Transverse colon (tissue), 4 donors: ENCODE data around the gene KCNH1. TPM values are rescaled to one million over a fixed set of nuclear protein-coding genes. Genes with fewer than 3 reads are reported as not detected.

Experiments
- DNase-seq: peaks from one replicate; pipeline ENCODE4 v3.0.0-alpha.2; 2019
- H3K27ac ChIP-seq, 4 donors: fragments of 200-600 bp; sonication (generic); 2 replicates each; pipeline ENCODE4 v1.5.1; 2016 to 2018; ENCODE audit warnings: inconsistent platforms in 4 of 4
- H3K27me3 ChIP-seq: fragments of 200-600 bp; sonication (generic); 2 replicates; pipeline ENCODE4 v1.5.1; 2017; ENCODE audit warnings: inconsistent platforms
- H3K36me3 ChIP-seq, 4 donors: fragments of 200-600 bp; sonication (generic); 2 replicates each; pipeline ENCODE4 v1.5.1; 2017 to 2019; ENCODE audit warnings: inconsistent platforms in 4 of 4
- H3K4me1 ChIP-seq, 4 donors: fragments of 200-600 bp; sonication (generic); 2 replicates each; pipeline ENCODE4 v1.5.1; 2017 to 2020; ENCODE audit warnings: inconsistent platforms in 4 of 4
- H3K4me3 ChIP-seq, 4 donors: fragments of 200-600 bp; sonication (generic); 1 replicate in 1 of 4; 2 replicates in 3 of 4; pipeline versions ENCODE4 v1.5.1 to v1.6.1; 2017 to 2019; ENCODE audit warnings: inconsistent platforms in 4 of 4
- H3K9me3 ChIP-seq, 2 donors: fragments of 200-600 bp; sonication (generic); 2 replicates each; pipeline ENCODE4 v1.5.1; 2017 to 2019; ENCODE audit warnings: inconsistent platforms in 2 of 2
- EP300 ChIP-seq: sonication (generic); formaldehyde crosslinking; IDR thresholded peaks from one replicate; pipeline ENCODE4 v1.6.1; 2017; ENCODE audit warnings: antibody characterized with exemption, low read depth
- POLR2A ChIP-seq: fragments of 450-650 bp; IDR thresholded peaks from one replicate; pipeline ENCODE4 v1.6.1; 2016; ENCODE audit warnings: antibody characterized with exemption, mild to moderate bottlenecking, moderate library complexity
- POLR2AphosphoS5 ChIP-seq, 3 donors: sonication (generic); formaldehyde crosslinking; IDR thresholded peaks; one replicate each; pipeline ENCODE4 v1.6.1; 2016; ENCODE audit warnings: antibody characterized with exemption in 3 of 3
- WGBS, 2 donors: methylation state at CpG; one replicate each; pipeline ENCODE4 v1.1.5; 2018; ENCODE audit warnings: low coverage in 1 of 2; 5-methylcytosine and 5-hydroxymethylcytosine counted together
- in situ Hi-C, 4 donors: fragments of 200-750 bp; cut with MboI; loops; one replicate each; pipeline versions ENCODE4 v1.15.0 to v1.15.1; 2017; ENCODE audit warnings: low sequenced_read_pairs in 3 of 4, low pct_ligation_motif_present in 1 of 4, low pct_unique_long_range_greater_than_20kb in 1 of 4
- intact Hi-C: fragments of 100-400 bp; cut with DNase I; formaldehyde crosslinking; loops from one replicate; pipeline ENCODE4 v1.15.1; 2023; ENCODE audit warnings: low total_unique reads
- total RNA-seq, 4 donors: library from RNA; depleted of rRNA; stranded (reverse); fragments of >200 nt; gene quantifications; one replicate each; pipeline ENCODE4 v1.1.0, GENCODE V29; 2016
- TF ChIP-seq, protein P1 (sequence below), 5 experiments: fragments of 200-600 bp in 3 of 5; fragments of 450-650 bp in 2 of 5; sonication (generic) in 3 of 5; IDR thresholded peaks; 1 replicate in 2 of 5; 2 replicates in 3 of 5; pipeline ENCODE4 v1.5.1; 2016 to 2017; ENCODE audit warnings: antibody characterized with exemption in 5 of 5, inconsistent platforms in 3 of 5, mild to moderate bottlenecking in 2 of 5, moderate library complexity in 1 of 5

The KCNH1 gene
- total RNA-seq, 4 donors from 2014 or later = 0.55 to 9.4 (median 2.2) TPM

- in situ Hi-C loops = no loop called here
- Histone ChIP-seq H3K36me3 (no peaks in the 10 kb centered on the region), H3K4me3 (no peak overlapping the region), H3K27me3 (no peaks in the 10 kb centered on the region), H3K27ac (no peak overlapping the region), H3K4me1 (no peaks in the 10 kb centered on the region), H3K9me3 (no peaks in the 10 kb centered on the region)
- TF ChIP-seq POLR2A (no peak), EP300 (no peak), POLR2AphosphoS5 (IDR thresholded peaks at IDR 0.05) (no peak)
- TF ChIP-seq, protein P1, sequence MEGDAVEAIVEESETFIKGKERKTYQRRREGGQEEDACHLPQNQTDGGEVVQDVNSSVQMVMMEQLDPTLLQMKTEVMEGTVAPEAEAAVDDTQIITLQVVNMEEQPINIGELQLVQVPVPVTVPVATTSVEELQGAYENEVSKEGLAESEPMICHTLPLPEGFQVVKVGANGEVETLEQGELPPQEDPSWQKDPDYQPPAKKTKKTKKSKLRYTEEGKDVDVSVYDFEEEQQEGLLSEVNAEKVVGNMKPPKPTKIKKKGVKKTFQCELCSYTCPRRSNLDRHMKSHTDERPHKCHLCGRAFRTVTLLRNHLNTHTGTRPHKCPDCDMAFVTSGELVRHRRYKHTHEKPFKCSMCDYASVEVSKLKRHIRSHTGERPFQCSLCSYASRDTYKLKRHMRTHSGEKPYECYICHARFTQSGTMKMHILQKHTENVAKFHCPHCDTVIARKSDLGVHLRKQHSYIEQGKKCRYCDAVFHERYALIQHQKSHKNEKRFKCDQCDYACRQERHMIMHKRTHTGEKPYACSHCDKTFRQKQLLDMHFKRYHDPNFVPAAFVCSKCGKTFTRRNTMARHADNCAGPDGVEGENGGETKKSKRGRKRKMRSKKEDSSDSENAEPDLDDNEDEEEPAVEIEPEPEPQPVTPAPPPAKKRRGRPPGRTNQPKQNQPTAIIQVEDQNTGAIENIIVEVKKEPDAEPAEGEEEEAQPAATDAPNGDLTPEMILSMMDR (IDR thresholded peaks at IDR 0.05) = no peak
- 80 to 85% methylated on average over 2 of the region's 2 CpGs for WGBS, 2 donors
- intact Hi-C loops = no loop called here
- DNase-seq = no peak
Measured at GRCh38 chr1:210650403-210650802, 483.5 kb downstream of the KCNH1 start.

GRCh38 chr1:210648588-210649269, 485.2 kb downstream of the KCNH1 start:
- WGBS, 2 donors = 69 to 93% methylated on average over 2 of the region's 2 CpGs
- TF ChIP-seq, protein P1 (IDR thresholded peaks at IDR 0.05) = no peak
- TF ChIP-seq POLR2AphosphoS5 (IDR thresholded peaks at IDR 0.05) (no peak), POLR2A (no peak), EP300 (no peak)
- H3K9me3 ChIP-seq = no peaks in the 10 kb centered on the region
- H3K27me3 ChIP-seq = no peaks in the 10 kb centered on the region
- H3K4me1 ChIP-seq = no peaks in the 10 kb centered on the region
- DNase-seq = no peak
- in situ Hi-C loops = no loop called here
- H3K4me3 ChIP-seq = no peak overlapping the region
- H3K27ac ChIP-seq = no peak overlapping the region
- no peaks in the 10 kb centered on the region for H3K36me3 ChIP-seq
- intact Hi-C loops = no loop called here

DNA sequence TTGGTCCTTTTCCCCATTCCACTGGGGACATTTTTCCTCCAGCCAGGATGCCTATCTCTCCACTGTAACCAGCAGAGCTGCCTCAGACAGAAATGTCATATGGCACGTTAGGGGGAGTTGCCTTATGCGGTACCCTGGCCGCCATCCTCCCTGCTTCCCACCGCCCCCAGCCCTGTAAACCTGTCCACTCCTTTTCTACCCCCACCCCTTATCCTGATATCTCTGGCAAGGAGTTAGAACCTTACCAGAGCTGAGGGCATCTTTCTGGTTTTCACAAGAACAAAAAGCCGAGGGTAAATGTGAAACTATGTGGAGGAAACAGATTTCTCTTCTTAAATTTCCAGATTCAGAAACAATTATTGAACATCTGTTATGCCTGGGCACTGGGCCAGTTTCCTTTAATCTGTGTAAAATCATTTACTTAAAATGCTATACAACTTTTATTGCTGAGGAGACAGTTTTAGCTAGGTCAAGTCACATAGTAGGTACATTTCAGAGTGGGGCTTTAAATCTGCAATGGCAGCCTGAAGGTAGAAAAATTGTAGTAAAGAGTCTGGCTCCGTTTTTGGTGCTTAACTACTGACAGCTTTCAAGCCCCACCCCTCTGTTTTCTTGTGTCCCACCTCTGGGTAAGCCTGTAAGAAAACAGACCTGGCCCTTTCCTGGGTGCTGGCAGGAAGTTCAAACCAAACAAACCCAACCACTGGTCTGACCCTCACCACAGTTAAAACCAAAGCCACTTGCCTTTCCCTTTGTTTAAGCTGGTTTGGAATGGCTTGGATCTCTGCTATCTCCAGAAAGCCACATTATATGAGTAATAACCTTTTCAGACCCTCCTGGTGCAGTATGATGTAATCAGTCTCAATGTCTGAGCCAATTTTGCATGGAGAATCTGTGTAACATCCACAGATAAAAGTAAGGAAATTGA, 486.3 kb downstream of the KCNH1 start:
- Histone ChIP-seq H3K27ac (no peak overlapping the region), H3K27me3 (no peaks in the 10 kb centered on the region), H3K4me3 (no peak overlapping the region), H3K36me3 (no peaks in the 10 kb centered on the region), H3K4me1 (no peaks in the 10 kb centered on the region), H3K9me3 (no peaks in the 10 kb centered on the region)
- DNase-seq = no peak
- in situ Hi-C loops (no loop called here), intact Hi-C loops (no loop called here)
- WGBS, 2 donors = 27 to 74% methylated on average over 2 to 6 of the region's 6 CpGs
- TF ChIP-seq POLR2AphosphoS5 (IDR thresholded peaks at IDR 0.05) (no peak), EP300 (no peak), POLR2A (no peak)
- TF ChIP-seq, protein P1 (IDR thresholded peaks at IDR 0.05) = no peak

DNA sequence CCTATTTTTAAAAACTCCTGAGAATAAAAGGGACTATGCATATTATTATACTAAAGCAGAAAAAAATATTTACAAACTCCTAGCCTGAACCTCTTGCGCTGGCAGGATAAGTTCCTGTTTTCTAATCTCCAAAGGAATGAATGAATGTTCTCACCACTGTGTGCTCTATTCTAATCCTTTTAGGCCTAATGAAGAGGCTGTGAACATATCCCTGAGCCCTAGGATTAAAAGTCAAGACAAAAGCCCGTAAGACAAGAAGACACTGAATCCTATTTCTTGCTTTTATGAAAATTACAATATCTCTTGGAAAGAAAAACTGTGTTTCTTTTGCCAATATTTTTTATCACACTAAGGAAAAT, 487.7 kb downstream of the KCNH1 start:
- no peaks in the 10 kb centered on the region for H3K4me1 ChIP-seq
- H3K9me3 ChIP-seq = no peaks in the 10 kb centered on the region
- no peaks in the 10 kb centered on the region for H3K27me3 ChIP-seq
- intact Hi-C loops = no loop called here
- no peak overlapping the region for H3K27ac ChIP-seq
- TF ChIP-seq, protein P1 (IDR thresholded peaks at IDR 0.05) = no peak
- TF ChIP-seq POLR2AphosphoS5 (IDR thresholded peaks at IDR 0.05) (no peak), POLR2A (no peak), EP300 (no peak)
- DNase-seq = no peak
- no peak overlapping the region for H3K4me3 ChIP-seq
- in situ Hi-C loops = no loop called here
- WGBS, 2 donors = 54 to 79% methylated on average over 2 of the region's 2 CpGs
- H3K36me3 ChIP-seq = no peaks in the 10 kb centered on the region
